GM13977 (cell line): Measurements from ENCODE around the gene SEMA4B.
"Not testable (repeated sequence)": the region's sequence is repeated elsewhere in the genome, so short reads cannot be mapped to it uniquely, and the experiment has no call there.

Experiments used
- DNase-seq: peaks from one replicate; pipeline ENCODE4 v3.0.0; 2012; ENCODE audit warnings: low spot score
- CTCF ChIP-seq: IDR thresholded peaks from 2 replicates; pipeline ENCODE4 v1.5.1; 2012; ENCODE audit warnings: mild to moderate bottlenecking, control low read depth; ENCODE audit not compliant: insufficient read depth; ENCODE audit errors: extremely low read depth, missing control alignments
- in situ Hi-C: fragments of 300-500 bp; cut with MboI; formaldehyde crosslinking; loops from one replicate; pipeline ENCODE4 v1.12.0; 2022; ENCODE audit warnings: low sequenced_read_pairs, low pct_unique_long_range_greater_than_20kb, mixed read lengths, inconsistent platforms; ENCODE audit not compliant: unreplicated experiment

Gene SEMA4B

DNA sequence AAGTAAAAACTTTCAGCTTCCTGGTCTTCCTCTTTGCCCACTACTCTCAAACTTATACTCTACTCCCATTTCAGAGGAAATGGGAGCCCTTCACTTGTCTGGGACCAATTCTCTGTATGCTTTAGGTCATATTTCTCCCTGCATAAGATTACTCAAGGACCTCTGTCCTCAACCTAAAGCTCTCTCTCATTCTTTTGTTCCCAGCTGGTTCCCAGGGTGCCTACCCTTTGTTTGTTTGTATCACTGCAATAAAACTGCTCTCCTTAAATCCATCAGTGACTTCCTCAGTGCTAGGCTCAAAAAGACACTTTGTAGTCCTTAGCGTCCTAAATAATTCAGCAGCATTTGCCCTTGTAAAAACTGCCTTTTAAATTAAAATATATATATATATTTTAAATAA lies 67.3 kb downstream of the SEMA4B start:
- no peak for DNase-seq
- TF ChIP-seq CTCF = no peak
- in situ Hi-C loops = no loop called here

DNA sequence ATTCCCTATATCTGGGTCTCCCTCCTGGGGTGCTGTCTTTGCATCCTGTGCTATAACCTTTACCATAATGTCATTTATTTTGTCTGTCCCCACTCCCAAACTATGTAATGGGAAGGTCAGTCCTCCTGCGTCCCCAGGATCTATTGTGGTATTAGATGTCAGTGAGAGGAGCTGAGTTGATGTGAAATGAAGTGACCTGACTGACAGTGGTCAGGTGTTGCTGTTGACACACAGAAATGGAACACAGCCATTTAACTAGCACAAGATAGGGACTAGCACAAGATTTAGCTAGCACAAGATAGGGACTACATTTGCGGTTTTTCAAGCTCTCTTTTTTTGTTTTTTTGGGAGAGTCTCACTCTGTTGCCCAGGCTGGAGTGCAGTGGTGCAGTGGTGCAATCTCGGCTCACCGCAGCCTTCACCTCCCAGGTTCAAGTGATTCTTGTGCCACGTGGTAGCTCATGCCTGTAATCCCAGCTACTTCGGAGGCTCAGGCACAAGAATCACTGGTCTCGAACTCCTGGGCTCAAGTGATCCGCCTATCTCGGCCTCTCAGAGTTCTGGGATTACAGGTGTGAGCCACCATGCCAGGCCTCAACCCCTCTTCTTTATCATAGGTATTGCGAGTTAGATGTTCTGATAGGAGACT lies 69.5 kb downstream of the SEMA4B start:
- in situ Hi-C loops = no loop called here
- DNase-seq = no peak
- TF ChIP-seq CTCF = no peak

DNA sequence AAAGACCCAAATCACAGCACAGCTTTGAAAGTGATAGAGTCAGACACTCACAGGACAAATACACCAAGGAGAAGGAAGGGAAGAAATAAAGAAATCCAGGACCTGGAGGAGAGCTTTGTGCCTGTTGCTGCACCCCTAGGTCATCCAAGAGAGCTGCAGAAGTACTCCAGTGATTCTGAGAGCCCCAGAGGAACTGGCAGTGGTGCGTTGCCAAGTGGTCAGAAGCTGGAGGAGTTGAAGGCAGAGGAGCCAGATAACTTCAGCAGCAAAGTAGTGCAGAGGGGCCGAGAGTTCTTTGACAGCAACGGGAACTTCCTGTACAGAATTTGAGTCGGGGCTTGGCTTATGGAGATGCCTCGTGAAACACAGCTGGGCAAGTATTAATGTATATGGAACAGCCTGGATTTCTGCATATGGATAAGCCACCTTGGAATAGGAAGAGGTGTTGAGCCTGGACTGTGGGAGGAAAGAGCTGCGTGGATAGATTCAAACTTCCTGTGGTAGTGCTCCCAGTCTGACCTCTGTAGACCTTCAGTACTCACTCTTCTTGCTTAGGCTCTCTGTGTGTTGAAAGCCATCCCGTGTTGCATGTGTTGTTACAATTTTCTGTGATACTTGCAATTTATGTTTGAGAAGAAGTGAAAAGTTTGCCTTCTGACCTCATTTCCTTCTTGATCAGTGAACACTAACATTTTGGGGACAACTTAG lies 70.5 kb downstream of the SEMA4B start:
- in situ Hi-C loops = no loop called here
- DNase-seq = no peak
- TF ChIP-seq CTCF = no peak

GRCh38 chr15:90278467-90278866 lies 77.3 kb downstream of the SEMA4B start:
- in situ Hi-C loops, DNase-seq: not testable (repeated sequence)
